NCI-H345 treated with DMSO at 0.1 percent for 48 hours (cell line): ENCODE results near the gene FBLN2.

ENCODE experiments used
- DNase-seq: peaks from one replicate; lab custom pipeline; 2025; ENCODE audit not compliant: unreplicated experiment; lab: John Stamatoyannopoulos, UW

FBLN2 gene

DNA sequence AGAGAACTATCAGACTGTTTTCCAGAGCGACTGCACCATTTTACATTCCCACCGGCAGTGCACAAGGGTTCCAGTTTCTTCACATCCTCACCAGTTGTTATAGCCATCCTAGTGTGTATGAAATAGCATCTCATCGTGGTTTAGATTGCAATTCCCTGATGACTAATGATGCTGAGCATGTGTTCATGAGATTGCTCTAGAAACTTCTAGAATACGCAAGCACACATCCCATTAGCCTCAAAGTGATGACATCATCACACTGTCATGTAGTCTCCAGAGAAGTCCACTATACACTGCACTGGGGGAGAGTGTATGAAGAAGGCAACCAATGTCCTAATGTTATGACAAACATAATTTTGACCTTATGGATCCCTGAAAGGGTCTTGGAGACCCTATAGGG, 30.1 kb downstream of the FBLN2 start:
- no peak for DNase-seq

DNA sequence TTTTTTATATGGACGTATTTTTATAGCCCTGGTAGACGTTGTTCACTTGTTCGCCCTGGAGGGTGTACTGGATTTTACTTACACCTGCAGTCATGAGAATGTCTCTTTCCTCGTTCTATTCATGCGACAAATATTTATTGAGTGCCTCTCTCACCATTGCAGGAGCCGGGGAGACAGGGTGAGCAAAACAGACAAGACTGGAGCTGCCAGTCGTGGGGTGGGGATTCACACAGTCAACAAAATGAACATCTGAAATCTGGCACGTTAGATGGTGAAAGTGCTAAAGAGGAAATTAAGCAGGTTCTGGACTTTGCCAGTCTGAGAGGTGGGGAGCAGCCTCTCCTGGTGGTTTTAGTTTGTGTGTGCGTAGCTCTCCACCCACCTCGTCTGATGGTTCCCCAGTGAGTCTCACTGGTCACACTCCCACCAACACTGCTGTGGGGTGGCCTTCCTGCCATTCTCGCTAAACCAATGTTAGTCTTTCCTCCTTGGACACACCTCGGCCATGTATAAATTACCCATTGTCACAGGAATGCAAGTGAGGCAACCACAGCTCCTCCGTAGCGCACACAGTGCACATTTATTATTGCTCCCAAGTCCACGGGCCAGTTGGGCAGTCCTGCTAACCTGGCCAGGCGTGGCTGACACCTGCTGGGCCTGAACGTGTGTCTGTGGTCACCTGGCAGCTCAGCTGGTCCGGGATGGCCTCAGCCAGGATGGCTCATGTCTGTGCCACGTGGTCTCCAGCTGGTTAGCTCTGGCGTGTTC, 31.5 kb downstream of the FBLN2 start:
- DNase-seq = no peak

DNA sequence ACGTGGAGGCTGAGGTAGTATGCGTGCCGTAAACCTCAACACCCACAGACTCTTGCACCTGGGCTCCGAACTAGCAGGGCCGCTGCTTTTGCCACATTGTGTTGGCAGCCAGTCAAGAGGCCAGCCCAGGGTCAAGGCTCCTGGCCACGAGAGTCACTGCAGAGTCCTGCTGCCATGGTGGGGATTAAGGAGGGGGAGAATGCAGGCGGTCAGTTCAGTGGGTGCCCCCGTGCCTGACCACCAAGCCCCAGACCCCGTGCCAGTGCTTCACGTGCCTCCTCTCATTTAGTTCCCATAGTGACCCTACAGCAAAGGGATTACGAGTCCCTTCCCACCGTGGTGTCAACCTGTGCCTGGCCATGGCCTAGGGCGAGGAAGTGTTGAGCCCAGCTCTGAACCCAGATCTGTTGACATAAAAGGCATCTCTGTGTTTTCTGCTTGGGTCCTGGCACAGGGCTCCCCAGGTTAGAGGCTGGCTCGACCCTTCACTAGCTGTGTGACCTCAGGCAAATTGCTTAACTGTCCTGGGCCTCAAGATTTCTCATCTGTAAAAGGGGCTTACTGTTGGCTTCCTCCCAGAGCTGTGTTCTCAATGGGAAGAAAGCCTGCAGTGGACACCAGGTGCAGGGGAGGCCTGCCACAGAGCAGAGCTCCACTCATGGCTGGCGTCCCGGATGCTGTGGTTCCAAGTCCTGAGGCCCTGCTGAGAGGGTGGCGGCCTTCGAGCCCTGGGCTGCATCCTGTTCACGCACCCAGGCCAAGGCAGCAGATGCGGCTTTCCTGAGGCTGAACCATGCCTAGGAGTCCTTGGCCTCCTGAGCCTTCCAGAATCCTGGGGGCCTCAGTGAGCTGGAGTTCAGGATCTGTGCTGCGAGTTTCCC, 32.8 kb downstream of the FBLN2 start:
- DNase-seq = no peak

DNA sequence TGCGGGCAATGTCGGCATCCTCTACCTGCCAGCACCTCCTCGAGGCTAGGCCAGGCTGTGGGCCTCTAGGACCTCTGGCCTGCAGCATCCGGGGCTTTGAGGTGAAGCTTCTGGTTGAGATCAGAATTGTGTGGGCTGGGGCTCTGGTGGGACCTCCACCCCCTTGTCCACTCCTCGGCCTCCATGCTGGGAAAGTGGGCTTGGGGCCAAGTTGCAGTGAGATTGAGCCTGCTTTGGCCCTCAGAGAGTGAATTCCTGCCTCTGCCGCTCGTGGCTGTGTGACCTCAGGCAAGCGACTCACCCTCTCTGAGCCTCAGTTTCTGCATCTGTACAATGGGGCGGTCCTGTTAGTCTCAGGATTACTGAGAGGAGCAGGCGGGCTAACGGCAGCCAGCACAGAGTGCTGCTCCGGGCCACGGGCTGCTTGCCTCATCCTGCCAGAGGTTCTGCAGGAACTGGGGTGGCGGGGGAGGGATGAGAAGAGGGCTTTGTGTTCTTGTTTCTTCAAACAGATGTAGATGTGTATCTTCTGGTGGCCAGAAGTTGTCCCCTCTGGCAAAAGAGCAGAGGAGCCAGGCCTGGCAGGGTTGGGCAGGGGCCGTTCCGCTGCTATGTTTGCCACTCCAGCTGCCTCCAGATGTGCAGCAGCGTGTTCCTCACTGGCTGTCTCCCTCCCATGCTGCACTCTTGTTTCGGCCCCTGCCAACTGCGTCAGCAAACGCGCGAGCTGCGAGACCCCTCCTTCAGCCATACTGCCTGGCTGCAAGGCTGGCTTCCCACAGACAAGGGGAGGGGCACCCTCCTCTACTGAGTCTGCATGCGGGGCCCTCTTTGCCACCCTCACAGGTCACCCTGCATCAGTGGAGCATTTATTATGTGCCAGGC, 33.7 kb downstream of the FBLN2 start:
- DNase-seq = no peak

DNA sequence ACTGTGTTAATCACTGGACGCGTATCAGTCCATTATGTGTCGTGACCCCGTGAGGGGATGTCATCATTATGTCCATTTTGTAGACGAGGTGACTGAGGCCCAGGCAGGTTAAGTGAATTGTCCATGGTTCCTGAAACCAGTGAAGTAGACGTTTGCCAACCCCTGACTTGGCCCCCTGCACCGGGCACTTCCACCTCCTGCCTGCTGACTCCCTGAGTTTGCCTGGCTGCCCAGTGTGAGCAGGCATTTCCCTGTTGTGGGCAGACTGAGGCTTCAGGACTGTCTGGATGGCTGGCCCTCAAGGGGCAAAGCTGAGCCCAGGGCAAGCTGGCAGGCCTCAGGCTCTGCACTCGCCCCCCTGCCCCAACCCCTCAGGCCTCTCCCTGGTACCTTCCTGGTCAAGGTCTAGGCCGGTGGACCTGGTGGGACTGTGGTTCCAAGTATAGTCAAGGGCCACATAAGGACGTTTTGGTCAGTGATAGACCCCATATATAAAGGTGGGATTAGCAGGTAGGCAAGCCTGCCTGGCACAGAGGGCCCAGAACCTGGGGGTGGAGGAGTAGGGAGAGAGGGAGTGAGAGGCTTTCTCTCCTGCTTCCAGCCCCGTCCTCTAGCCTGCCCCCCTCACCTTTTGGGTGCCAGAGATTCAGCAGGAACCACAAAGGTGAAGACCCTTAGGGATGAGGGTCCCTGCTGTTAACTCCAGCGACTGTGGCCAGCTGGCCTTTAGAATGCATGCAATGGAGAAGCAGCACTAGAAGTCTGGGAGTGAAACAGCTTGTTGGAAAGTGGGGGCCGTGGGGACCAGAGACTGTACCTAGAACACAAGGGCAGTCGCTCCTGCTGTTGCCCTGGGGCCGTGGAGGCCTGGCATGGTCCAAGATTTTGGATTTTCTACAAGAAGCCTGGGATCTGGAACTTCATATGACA, 34.6 kb downstream of the FBLN2 start:
- DNase-seq = no peak

DNA sequence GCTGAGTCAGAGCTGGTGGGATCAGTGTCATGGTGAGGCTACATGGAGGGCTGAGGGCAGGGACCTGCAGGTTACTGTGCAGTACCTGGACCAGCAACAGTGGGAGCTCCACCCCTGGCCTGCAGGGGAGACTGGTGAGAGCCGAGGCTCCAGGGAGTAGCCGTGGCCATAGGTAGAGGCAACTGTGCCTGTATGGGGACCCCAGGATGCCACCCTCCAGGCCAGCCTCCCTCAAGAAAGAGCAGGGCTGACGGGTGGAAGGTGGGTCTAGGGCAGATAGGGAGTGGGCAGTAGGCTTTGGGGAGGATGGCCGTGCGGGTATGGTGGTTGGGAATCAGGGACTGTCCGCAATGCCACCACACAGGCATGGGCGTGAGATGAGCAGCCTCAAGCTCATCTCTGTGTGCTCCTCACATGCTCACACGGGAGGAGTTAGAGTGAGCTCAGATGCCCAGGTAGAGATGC, 35.5 kb downstream of the FBLN2 start:
- no peak for DNase-seq

DNA sequence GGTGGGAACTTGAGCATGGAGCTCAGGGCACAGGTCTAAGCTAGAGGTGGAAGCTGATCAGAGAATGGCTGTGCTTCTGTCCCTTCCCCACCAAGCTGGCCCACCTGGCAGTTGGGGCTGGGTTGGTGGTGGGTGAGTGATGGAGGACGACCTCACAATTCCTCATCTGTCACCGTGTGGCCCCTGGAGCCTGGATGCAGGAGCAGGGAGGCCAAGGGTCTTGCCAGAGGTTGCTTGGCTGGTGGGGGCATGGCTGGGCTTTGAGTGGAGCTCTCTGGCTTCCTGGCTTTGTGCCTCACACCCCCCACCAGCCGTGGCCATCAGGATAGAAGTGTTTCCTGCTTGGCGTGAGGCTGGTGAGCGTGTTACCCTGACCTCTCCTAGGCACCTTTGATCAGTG, 36.0 kb downstream of the FBLN2 start:
- DNase-seq = no peak

DNA sequence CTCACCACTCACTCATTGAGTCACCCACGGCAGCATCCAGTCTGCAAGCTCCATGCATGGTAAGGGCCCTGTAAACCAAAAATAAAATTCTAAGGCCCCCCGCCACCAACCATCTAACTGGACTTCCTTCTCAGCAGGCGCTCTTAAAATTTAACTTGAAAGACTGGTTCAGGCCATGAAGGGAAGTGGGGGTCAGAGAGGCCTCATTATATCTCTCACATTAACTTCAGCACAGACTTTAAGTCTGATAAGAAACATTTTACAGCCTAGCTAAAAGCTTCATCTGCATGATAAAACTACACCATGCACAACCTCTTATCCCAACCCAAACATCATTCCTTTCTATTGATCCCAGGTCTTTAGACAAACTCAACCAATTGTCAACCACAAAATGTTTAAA, 38.5 kb downstream of the FBLN2 start:
- DNase-seq = no peak

DNA sequence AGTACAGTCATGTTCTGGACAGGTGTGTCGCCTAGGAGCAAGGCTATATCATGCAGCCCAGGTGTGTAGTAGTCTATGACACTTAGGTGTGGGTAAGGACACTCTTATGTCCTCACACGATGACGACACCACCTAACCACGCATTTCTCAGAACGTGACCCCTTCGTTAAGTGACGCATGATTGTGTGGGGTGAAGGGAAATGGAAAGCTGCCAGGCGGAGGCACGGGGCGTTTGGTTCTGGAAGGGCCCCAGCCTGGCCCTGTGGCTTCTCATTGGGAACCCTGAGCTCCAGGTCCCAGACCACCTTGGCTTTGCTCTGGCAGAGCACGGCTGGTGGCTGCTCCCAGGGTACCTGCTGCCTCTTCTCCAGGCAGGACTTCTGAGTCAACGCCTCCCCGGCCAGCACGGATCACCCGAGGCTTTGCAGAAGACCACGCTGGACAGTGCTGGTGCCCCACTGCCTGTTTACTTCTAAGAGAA, 39.3 kb downstream of the FBLN2 start:
- DNase-seq = no peak

DNA sequence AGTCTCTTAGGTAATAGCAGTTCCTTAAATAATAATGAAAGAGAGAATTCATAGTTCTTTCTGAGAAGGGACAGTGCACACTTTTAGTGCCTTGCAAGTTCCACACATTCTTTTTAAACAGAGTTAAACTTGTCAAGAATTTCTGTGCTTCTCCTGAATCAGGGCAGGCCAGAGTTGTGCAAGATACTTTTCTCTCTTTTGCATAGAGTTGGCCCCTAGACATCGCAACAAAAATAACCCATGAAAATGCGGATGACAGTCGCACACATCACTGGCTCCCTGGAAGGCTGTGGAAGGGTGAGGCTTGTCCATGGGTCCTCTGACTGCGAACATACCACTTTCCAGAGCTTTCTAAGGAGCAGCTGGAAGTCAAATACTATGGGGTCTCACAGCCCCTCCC, 40.1 kb downstream of the FBLN2 start:
- no peak for DNase-seq

DNA sequence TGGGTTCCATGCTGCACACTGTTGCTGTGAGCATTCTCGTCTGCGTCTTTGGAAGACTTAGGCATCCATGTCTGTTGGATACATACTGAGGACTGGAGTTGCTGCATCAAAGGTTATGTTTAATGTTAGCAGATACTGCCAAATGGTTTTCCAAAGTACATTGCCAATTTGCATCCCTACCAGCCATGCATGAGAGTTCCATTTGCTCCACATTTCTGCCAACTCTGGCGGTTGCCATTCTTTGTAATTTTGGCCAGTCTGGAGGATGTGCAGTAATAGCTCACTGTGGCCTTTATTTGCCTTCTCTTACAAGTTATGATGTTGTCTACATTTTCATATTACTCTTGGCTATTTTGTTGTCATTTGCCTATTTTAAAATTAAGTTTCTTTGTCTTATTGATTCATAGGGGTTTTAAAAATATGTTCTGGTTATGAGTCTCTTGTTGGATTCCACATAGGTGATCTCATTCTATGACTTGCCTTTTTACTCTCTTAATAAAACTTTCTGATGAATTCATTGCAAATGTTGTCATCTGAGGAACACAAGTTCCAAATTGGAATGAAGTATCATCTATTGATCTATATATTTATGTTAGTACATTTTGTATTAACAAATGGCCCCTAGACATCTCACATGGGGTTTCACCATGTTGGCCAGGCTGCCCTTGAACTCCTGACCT, 42.1 kb downstream of the FBLN2 start:
- DNase-seq = no peak

DNA sequence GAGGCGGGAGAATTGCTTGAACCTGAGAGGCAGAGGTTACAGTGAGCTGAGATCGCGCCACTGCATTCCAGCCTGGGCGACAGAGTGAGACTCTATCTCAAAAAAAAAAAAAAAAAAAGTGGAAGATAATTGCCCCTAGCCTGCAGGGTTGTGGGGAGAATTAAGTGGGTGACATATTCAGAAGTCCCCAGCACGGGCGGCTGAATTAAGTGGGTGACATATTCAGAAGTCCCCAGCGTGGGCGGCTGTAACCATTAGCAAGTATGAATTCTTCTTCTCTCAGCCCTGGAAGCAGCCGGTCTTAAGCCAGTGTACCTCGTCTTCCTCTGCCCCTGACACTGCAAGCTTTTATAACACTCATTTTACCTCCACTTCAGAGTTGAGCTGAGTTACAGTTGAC, 44.7 kb downstream of the FBLN2 start:
- no peak for DNase-seq

DNA sequence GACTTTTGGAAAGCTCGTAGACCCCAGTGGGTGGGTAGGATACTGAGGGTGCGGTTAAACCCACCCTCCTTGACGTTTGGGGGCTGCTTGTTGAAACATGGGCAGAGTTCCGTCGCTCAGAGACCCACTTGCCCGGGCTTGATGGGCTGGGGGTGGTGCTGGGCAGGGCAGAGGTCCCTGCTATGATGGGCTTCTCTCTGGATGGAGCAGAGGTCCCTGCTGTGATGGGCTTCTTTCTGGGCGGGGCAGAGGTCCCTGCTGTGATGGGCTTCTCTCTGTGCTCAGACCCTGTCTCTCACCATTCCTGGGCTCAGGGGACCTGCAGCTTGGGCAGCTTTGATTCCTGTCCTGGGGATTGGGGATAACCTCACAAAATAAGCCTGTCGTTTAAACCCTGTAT, 45.2 kb downstream of the FBLN2 start:
- no peak for DNase-seq

DNA sequence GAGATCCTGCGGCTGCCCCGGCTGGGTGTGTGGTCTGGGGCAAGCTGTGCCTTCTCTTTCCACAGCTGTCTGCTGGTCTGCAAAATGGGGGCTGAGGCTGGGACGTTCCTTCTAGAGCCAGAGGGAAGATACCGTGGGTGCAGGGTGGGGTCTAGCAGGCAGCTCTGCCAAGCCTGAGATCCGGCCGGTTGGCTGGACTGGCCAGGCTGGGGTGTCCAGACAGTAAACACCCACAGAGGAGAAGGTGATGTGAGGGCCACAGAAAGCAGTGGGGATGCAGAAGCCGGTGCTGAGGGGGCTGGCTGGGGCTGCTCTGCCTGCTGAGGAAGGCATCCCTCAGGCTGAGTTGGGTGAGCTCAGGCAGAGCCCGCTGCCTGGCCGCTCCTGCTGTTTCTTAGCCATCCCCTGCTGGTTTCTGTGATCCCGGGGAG, 46.1 kb downstream of the FBLN2 start:
- DNase-seq = no peak

DNA sequence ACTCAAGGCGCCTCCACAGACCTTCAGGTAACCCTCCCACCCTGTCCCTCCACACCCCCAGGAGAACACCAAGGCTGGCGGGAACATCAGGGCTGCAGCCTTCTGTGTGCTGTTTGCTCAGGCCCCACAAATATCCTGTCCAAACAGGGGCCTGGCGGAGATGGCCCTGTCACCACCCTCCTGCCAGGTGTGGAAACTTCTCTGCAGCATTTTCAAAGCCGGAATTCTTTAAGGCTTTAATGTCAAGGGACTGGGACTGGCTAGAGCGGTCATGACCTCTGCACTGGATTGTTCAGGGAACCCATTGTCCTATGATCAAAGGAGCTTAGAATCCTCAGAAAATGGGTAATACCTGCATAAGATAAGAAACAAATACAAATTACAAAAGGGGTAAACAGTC, 46.6 kb downstream of the FBLN2 start:
- no peak for DNase-seq

DNA sequence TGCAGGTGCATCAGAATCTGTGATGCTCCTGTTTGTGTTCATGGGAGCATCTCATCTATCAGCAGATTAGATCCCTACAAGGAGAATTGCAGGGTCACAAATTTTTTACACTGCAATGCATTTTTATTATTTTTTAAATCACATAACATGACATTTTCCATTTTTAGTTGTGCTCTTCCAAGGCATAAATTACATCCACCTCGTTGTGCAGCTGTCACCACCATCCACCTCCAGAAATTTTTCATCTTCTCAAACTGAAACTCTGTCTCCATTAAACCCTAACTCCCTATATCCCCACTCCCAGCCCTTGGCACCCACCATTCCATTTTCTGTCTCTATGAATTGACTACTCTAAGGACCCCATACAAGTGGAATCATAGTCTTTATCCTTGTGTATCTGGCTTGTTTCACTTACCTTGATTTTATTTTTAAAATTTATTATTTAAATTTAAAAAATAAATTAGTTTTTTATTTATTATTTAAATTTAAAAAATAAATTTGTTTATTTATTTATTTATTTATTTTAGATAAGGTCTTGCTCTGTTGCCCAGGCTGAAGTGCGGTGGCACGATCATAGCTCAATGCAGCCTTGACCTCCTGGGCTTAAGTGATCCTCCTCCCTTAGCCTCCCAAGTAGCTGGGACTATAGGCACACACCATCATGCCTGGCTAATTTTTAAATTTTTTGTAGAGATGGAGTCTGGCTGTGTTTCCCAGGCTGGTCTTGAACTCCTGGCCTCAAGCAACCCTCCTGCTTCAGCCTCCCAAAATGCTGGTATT, 47.7 kb downstream of the FBLN2 start:
- DNase-seq = no peak

DNA sequence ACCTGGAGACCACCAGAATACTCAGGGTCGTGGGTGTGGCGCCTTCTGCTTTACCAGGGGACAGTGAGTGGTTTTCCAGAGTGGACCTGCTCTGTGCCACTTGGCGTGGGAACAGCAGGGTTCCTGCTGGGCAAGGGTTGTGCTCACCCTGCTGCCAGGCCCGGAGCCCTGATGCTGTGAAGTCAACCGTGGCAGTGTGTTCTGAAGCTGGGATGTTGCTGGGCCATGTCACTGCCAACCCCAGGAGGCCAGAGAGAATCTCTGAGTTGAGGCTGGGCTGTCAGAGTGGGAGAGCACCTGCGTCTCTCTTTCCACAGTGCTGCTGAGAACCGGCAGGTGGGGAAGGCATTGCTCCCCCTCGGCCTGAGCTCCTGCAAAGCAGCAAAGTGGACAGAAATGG, 48.7 kb downstream of the FBLN2 start:
- DNase-seq = no peak

DNA sequence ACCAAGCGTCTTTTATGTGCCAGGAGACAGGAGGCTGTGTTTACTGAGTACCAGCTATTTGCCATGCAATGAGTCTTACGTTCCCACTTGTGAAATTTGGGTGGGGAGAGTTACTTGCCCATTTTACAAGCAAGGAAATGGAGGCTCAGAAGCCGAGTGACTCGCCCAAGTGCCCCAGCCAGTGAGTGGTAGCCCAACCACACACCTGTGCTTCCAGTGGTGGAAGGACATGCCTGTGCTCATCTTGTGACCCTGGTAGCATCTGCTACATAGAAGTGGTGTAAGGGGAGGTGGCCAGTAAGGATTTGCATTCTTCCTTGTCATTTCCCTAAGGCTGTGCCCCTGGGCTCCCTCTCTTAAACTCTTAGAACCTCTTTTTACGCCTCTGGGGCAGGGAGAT, 49.3 kb downstream of the FBLN2 start:
- DNase-seq = no peak
